GM21526 (cell line): ENCODE results near the gene TLE3.

ENCODE experiments used
- ATAC-seq: cut with Tn5 transposase; IDR thresholded peaks from one replicate; pipeline ENCODE4 v1.9.1; 2021; ENCODE audit warnings: moderate library complexity; ENCODE audit not compliant: unreplicated experiment, low FRiP score

Gene TLE3

DNA sequence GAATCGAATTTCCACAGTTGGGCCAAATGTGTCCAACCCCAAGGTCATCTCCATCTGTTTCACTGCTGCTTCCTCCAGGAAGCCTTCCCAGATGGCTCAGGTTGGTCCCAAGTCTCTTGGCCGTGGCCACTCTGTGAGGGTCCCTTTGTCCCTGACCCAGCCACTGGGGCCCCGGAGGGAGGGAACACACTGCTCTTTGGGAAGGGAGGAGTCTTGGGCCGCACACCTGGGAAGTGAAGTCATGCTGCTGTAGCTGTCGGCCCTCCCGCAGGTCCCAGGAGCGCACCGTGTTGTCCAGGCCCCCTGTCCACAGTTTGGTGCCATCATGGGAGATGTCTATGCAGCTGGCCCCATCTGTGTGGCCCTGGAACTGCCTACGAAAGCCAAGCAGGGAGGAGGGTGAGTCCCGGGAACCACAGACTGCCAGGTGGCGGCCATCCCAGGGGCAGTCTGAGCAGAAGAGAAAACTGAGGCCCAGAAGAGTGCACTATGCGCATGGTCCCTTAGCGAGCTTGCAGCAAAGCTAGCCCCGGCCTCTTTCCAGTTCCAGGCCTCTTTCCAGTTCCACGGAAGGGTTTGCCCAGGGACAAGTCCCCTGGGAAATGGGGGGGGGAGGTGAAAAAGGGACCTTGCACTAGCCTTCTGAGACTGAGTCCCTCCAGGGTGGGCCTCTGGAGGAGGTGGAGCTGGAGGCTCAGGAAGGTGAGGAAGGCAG is 44.6 kb downstream of the TLE3 start:
- no peak for ATAC-seq

DNA sequence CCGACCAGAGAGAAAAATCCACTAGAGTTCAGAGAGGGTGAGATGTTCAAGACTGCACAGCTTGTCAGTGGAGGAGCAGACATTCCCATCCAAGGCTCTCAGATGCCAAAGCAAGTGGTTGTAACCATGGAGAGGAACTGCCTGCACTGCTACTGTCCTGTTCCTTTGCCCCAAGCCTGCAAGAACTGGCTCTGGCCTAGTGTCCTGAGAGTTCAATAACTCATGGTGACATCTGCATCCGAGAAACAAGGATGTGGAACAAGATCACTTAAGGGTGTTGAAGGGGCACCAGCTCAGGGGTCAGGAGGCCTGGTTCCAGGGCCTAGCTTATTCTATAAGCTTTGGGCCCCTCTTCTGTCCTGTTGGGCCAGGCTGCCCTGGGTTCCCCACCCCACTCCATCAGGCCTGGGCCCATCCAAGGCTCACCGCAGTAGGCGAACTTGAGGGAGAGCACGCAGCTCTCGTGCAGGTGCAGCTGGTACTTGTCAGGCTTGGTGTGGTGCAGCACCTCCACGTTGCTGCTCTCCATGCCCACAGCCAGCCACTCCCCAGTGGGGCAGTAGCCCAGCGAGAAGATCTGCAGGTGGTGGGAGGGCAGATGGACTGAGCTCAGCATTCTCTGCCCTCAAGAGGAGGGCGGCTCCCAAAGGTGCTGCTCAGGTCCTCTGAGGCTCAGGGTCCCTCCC is 45.6 kb downstream of the TLE3 start:
- ATAC-seq: no peak

DNA sequence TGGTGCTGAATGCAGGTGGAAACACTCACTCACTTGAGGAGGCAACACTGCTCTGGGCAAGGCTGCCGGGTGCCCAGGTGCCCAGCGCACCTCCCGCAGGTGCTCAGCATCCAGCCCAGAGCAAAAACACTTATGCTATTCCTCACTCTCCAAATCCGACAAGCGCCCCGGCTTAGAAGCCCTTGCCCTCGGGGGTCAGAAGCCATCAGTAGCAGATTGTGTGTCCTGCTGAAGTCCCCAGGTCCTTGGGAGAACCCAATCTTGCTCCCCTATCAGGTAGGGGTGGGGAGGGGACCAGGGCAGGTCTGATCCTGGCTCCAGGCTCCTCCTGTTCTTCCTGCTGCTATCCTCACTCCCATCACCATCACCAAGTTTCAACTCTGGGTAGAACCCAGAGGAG is 46.7 kb downstream of the TLE3 start:
- no peak for ATAC-seq

DNA sequence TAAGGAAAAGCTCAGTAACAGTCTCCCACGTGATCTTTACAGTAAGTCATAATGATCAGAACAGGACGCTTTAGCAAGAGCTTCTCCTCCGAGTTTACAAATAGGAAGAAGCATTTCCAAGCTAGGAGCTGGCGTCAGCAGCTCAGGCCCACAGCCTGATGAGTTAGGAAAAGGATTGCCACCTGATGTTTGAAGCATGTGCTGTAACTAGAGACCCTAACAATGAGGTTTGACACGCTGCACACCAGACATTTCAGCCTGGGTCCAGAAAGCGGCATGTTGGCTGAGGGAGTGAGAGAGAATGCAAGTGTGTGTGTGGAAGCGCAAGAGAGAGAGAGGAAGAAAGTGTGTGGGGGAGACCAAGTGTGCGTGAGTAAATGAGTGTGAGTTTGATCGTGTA is 47.3 kb downstream of the TLE3 start:
- ATAC-seq: no peak

DNA sequence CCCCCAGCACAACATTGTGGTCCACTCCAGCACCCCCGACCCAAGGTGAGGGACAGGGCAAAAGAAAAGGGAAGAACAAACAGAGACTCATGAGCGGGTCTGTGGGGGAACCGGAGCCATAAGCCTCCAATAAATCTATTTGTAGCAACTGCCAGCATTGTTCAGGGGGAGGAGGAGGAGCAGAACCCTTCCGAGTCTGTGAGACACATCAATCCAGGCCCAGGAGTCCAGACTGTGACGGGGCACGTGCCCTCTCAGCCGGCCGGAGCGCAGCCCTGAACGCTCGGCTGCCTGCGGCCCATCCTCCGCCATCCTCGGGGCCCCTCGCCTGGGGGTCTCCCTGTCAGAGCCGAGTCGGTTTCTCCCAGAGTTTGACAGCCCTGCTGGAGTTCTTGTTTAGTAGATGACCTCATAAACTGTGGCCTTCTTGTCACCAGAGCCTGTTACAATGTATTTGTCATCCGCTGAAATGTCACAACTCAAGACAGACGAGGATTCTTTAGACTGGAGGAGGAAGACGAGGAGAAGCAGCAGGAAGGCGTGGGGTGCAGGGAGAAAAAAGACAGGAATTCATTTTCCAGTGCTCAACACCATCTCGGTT is 47.9 kb downstream of the TLE3 start:
- no peak for ATAC-seq

DNA sequence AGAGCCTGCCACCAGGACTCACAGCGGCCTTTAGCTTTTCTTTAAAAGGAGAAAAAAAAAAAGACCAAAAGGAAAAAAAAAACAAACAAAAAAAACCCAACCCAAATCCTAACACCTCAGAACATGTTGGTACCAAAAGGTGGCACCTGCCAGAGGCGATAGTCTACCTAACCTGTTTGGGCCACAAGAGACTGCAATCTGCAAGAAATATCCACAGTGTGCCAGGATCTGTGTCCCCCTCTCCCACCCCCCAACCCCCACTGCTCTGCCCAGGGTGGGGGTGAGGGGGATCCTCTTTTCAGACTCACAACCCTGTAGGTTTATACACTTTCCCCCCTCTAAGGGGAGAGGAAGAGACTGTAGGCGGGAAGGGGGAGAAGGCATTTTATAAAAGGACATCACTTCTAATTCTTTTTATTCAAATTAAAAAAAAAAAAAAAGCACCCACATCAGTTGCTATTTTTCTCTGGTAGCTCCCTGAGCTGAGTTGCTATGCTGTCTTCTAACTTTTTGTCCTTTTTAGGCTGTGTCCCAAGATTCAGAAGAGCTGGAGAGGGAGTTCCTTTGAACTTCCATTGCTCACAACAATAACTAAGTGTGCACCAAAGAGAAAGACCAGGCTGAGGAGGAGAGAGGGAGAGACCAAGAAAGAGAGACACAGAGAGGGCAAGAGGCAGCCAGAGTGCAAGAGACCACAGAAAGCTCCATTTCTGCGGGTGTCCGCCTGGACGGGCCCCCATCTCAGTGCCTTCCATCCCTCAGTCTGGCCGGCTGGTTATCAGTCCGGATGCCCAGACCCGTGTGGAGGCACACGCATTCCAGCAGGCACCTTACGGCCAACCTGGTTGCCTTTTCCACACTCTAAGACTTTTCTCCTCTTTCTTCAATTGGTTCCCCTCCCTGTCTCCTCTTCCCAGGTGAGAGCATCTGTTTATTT is 48.9 kb downstream of the TLE3 start:
- no peak for ATAC-seq

DNA sequence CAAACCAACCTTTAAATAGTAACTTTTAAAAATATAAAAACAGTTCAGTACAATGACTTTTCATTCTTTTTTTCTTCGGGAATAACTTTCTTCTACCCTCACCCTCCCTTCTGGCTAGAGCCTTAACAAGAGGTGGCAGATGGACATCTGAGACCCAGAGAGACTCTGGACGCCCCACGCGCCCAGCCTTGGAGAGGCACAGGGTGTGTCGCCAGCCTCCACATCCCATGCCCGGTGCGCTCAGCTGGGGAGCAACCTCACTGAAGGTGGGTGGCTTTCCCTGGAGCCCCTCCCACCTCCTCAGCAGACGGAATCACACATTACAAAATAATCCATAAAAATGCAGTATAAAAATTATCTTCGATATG is 49.5 kb downstream of the TLE3 start:
- no peak for ATAC-seq

DNA sequence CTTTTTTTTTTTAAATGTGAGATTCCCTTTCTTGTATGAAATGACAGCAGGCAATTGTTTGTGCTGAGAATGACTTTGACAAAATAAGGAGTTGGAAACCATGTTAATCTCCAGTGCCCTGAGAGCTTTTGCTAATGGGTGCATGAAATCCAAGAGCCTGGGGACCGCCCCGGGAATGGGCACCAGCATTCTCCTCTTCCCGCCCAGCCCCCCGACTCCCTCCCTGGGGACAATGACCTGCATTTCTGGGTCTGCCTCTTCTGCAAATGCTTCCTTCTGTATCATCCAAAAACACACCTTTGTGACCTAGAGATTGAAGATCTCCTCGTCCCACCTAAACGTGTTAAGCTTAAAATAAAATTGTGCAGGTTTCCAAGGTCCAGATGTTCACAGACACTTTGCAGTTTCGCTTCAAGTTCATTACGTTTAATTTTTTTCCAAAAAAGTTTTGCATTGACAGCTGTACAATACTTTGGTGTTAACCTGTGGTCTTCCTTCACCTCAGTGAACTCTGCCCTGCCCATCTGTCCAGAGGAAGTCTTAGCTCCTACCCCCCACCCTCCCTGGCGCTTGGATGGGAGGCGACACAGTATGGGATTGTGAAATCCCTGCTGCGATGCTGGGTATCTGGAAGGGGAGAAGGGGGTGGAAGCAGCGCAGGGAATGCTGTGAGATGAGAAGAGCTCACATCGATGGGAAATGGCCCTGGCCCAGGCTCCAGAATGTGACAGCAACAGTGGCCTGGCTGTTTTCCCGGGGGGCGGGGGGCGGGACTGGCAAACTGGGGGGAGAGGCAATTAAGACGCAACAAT is 50.1 kb downstream of the TLE3 start:
- ATAC-seq: no peak

DNA sequence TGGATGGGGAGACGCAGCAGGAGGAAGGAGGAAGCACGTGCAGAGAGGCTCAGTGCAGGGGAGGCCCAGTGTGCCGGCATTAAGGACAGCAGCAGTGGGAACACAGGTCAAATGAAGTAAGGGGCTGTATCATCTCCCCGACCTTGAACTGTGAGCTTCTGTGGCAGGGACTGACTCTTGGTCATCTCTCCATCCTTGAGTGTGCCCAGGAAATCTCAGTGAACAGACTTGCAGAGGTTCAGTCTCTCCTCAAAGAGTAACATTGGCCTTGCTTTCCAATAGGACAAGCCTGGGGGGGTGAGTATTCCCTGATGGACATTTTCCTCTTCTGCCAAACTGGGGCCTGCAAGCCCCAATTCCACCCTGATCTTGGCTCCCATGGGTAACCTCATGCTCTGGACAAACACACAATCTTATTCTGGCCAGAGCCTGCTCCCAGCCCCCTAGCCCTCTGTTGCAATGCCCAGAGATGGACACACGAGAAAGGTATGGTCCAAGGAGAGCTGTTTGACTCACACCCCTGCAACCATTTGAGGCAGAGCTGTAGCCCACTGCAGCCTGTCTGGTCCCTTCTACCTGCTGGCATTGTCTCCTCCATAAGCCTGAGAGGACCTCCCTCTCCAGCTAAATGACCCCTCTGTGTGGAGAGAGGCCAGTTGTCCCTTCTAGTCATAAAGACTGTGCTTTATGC is 50.9 kb downstream of the TLE3 start:
- no peak for ATAC-seq

DNA sequence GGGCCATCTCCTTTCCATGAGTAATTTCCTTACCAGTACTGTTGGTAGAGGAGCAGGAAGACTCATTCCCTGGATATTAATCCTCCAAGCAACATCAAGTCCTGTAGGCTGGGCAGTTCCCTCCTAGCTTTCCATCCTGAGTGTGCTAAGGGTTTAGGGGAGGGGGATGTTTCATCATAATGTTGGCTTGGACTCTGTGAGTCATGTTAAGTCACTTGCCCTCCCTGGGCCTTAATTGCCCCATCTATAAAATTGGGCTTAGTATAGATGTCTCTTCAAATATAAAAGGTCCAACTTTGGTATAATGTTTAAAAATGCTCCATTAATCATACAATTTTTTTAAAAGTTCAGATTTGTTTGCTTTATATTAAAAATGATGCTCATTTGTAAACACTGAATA is 52.7 kb downstream of the TLE3 start:
- no peak for ATAC-seq

DNA sequence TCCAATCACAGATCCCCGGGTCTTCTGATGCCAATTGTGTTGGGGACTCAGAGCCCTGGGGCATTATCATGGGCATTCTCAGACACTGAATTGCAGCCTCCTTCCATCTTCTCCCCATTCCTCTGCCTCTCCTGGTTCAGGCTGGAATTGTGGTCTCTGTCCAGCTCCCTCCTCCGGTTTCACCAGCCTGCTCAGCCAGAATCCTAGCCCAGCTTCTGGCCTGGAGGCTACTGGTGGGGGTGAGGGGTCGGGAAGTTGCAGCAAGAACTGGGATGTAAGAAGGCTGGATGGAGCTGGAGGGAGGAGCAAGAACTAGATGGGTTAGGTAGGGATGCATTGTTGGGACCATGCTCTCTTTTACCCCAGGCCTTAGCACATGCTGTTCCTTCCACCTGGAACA is 53.5 kb downstream of the TLE3 start:
- no peak for ATAC-seq

DNA sequence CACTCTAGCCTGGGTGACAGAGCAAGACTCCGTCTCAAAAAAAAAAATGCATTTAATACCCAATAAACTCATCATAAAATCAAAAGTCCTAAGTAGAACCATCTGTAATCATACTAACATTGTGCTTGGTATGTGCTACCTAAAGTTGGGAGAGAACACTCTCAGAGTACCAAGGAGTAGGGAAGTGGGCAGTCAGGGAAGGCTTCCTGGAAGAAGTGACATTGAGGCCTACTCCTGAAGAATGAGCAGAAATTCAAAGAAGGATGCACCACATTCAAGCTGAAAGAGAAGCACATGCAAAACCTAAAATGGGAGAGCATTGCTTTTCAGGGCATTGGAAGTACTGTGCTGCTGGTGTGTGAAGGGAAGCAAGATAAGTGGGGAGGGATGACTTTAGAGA is 54.1 kb downstream of the TLE3 start:
- no peak for ATAC-seq

DNA sequence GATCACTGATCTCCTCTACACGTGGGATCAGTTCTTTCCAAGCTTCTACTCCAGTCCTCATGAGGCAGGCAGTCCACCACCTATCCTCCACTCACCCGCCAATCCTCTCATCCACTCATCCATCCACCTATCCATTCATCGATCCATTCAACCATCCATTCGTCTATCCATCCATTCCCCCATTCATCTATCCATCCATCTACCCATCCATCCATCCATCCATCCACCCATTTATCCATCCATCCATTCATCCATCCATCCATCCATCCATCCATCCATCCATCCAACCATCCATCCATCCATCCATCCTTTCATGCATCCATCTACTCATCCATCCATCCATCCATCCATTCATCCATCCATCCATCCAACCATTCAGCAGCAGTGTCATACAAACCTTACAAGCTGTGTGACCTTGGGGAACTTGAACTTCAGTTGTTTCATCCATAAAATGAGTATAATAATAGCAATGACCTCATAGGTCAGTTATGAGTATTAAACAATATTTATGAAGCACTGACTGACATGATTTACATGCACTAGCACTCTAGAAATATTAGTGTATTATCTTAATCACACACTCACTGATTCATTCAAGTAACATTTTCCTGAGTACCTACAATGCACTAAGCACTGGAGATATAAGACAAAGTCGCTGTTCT is 55.0 kb downstream of the TLE3 start:
- ATAC-seq: no peak

DNA sequence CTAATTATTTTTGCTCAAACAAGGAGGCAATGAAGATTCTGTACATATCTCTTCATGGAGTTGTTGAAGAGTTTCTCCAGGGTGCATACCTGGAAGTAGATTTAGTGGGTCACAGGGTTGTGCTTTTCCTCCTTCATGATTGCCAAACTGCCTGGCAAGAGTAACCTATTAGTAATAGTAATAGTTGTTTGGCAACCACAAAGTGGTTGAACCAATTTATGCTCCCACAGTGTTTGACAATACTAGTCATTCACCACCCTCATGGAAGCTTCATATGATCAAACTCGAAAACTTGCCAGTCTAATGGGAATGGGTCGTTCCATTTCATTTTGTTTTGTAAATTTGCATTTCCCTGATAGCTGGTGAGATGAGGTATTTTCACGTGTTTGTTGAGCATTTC is 57.8 kb downstream of the TLE3 start:
- no peak for ATAC-seq

DNA sequence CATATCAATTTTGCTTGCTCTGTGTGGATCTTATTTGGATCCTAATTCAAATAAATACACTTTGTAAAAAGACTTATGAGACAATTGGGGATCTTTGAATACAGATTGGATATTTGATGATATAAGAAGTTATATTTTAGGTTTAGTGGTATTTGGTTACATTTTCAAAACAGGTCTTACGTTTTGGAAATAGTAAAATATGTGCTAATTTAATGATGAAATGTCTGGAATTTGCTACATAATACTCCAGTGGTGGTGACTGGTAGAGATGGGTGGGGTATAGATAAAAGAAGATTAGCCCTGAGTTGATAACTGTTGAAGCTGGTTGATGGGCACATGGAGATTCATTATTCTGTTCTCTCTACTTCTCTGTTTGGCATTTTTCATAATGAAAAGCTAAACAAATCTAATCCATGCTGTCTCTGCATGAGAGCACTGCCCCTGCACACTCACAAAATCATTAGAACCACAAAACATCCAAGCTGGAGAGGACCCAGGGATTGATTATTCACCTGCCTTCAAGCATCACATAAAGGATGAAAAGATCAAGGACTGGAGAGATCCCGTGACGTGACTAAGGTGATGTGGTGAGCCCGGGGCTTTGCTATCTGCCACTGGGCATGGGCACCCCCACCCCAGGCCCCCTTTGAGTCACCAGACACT is 58.9 kb downstream of the TLE3 start:
- no peak for ATAC-seq

DNA sequence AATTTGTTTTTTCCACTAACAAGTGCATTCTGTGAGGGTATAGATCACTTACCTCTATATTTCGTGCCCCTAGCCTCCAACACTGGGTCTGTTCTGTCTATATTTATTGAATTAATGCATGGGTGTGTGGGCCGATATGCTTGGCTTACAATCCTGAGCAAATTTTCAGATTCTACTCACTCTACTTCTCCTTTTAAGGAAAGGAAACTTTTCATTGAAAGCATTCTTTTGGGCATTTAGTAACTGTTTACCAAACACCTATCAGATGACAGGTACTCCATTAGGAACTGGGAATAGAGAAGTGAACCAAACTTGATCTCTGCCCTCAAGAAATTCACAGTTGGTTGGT is 60.5 kb downstream of the TLE3 start:
- no peak for ATAC-seq

DNA sequence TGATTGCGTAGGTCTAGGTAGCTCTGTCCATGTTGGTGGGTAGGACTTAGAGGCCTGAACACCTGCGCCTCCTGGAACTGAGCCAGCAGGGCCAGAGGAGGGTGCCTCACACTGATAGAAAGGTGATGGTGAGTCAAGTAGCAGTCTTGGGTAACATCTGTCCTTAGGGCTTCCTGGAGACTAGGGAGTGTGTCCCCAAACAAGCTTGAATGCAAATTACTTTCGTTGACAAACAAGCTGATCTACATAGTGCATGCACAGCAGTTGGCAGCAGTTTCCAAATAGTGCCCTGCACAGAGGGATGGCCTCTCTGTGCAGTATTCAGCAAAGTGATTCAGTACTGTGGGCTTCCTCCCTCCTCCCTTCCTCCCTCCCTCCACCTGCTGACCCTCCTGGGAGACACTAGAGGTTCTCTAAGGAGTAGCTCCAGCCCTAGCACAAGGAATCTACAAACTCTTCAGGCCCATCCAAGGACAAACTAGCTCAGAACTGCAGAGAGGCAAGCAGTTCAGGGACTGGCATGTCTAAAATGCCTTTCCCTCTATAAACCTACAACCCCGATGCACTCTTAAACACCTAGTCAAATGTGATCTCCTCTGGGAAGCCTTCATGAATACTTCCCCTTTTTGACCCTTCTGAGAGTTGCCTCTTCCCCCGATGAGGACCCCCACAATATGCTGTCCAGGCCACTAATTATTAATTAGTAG is 61.0 kb downstream of the TLE3 start:
- ATAC-seq: peak; percentile 68

DNA sequence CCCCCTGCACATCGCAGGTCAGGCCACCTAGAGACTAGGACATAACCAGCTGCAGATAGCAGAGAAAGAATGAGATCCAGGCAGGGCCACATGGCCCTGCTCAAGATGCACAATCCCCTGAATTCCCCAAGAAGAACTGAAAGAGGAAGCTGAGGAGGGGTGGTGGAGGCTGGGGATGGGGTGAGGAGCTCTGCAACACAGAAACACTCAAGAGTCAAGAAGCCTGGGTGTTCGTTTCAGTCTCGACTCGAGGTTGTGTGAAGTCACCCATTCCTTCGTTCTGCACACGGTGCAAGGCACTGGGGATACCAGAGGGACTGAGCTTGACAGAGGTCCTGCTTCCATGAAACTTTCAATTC is 62.0 kb downstream of the TLE3 start:
- peak; percentile 49 for ATAC-seq
